CD14-positive monocyte (primary cell): ENCODE results near the gene DMBX1. TPM values are rescaled to one million over a fixed set of nuclear protein-coding genes. Genes with fewer than 3 reads are reported as not detected.

Experiments
- DNase-seq, 3 donors: peaks; one replicate each; pipeline ENCODE4 v3.0.0-alpha.2; 2011 to 2022
- H2AFZ ChIP-seq: 2 replicates; pipeline ENCODE4 v1.6.0; 2012; ENCODE audit warnings: mild to moderate bottlenecking, low read depth, low read length, inconsistent platforms; ENCODE audit not compliant: insufficient read depth, poor library complexity, severe bottlenecking
- H3K27ac ChIP-seq, 2 donors: 1 replicate in 1 of 2; 2 replicates in 1 of 2; pipeline ENCODE4 v1.5.1; 2012 to 2013; ENCODE audit warnings: low read length in 2 of 2, control low read depth in 1 of 2, inconsistent platforms in 1 of 2, low read depth in 1 of 2, mild to moderate bottlenecking in 1 of 2
- H3K27me3 ChIP-seq, 2 donors: one replicate each; pipeline versions ENCODE4 v1.6.0 to v1.6.1; 2011 to 2013; ENCODE audit warnings: low read length in 2 of 2; ENCODE audit not compliant: control insufficient read depth in 2 of 2, insufficient read depth in 2 of 2
- H3K36me3 ChIP-seq, 2 donors: replicated peaks in 1 of 2; 1 replicate in 1 of 2; 2 replicates in 1 of 2; pipeline versions ENCODE4 v1.5.1 to v1.6.1; 2012 to 2013; ENCODE audit warnings: low read length in 2 of 2, control low read depth in 1 of 2, inconsistent platforms in 1 of 2, mild to moderate bottlenecking in 1 of 2; ENCODE audit not compliant: insufficient read depth in 2 of 2, control insufficient read depth in 1 of 2
- H3K4me1 ChIP-seq, 2 donors: 1 replicate in 1 of 2; 2 replicates in 1 of 2; pipeline versions ENCODE4 v1.5.1 to v1.6.1; 2012 to 2013; ENCODE audit warnings: low read length in 2 of 2, control low read depth in 1 of 2, inconsistent platforms in 1 of 2, mild to moderate bottlenecking in 1 of 2, moderate library complexity in 1 of 2; ENCODE audit not compliant: insufficient read depth in 2 of 2, control insufficient read depth in 1 of 2
- H3K4me2 ChIP-seq: replicated peaks from 2 replicates; pipeline ENCODE3; 2012; ENCODE audit warnings: low read length, moderate library complexity, mild to moderate bottlenecking; ENCODE audit not compliant: poor library complexity, severe bottlenecking; ENCODE audit errors: extremely low read depth
- H3K4me3 ChIP-seq, 3 experiments: fragments of 200-600 bp in 1 of 3; sonication (generic) in 1 of 3; replicated peaks in 1 of 3; 1 replicate in 2 of 3; 2 replicates in 1 of 3; pipeline ENCODE4 v1.5.1; 2011 to 2013; ENCODE audit warnings: low read length in 3 of 3, mild to moderate bottlenecking in 3 of 3, control low read depth in 2 of 3, low read depth in 2 of 3, inconsistent platforms in 1 of 3, moderate library complexity in 1 of 3
- H3K79me2 ChIP-seq: 2 replicates; pipeline ENCODE4 v1.6.0; 2012; ENCODE audit warnings: mild to moderate bottlenecking, control low read depth, inconsistent platforms, low read length, moderate library complexity; ENCODE audit not compliant: insufficient read depth
- H3K9ac ChIP-seq: 2 replicates; pipeline ENCODE4 v1.6.0; 2017; ENCODE audit warnings: low read length, mild to moderate bottlenecking; ENCODE audit not compliant: insufficient read depth, poor library complexity, severe bottlenecking
- H3K9me3 ChIP-seq, 2 donors: replicated peaks in 1 of 2; 1 replicate in 1 of 2; 2 replicates in 1 of 2; pipeline versions ENCODE4 v1.5.1 to v1.6.1; 2012 to 2013; ENCODE audit warnings: low read length in 2 of 2, control low read depth in 1 of 2; ENCODE audit not compliant: control insufficient read depth in 1 of 2, insufficient read depth in 1 of 2
- H4K20me1 ChIP-seq: 2 replicates; pipeline ENCODE4 v1.6.0; 2012; ENCODE audit warnings: mild to moderate bottlenecking, low read length, control low read depth, moderate library complexity; ENCODE audit not compliant: insufficient read depth
- H3K27ac Mint-ChIP-seq, 7 donors: one replicate each; pipeline ENCODE4 v1.8.0; 2020; ENCODE audit warnings: mild to moderate bottlenecking in 7 of 7, mixed read lengths in 7 of 7, moderate library complexity in 6 of 7, inconsistent platforms in 2 of 7
- H3K27me3 Mint-ChIP-seq, 3 donors: one replicate each; pipeline ENCODE4 v1.8.0; 2021 to 2022; ENCODE audit warnings: low read depth in 3 of 3, mild to moderate bottlenecking in 3 of 3, mixed read lengths in 3 of 3, moderate library complexity in 3 of 3, inconsistent platforms in 1 of 3
- H3K36me3 Mint-ChIP-seq, 2 donors: one replicate each; pipeline ENCODE4 v1.8.0; 2020; ENCODE audit warnings: mixed read lengths in 2 of 2, inconsistent platforms in 1 of 2, mild to moderate bottlenecking in 1 of 2
- H3K4me1 Mint-ChIP-seq: one replicate; pipeline ENCODE4 v1.8.0; 2020; ENCODE audit warnings: mild to moderate bottlenecking, mixed read lengths
- H3K4me3 Mint-ChIP-seq, 2 donors: one replicate each; pipeline ENCODE4 v1.8.0; 2020; ENCODE audit warnings: mild to moderate bottlenecking in 2 of 2, mixed read lengths in 2 of 2, moderate library complexity in 1 of 2
- H3K9me3 Mint-ChIP-seq, 7 donors: one replicate each; pipeline ENCODE4 v1.8.0; 2020 to 2022; ENCODE audit warnings: mixed read lengths in 7 of 7, mild to moderate bottlenecking in 6 of 7, moderate library complexity in 6 of 7, inconsistent platforms in 2 of 7
- WGBS: methylation state at CpG from one replicate; pipeline ENCODE4 v1.1.5; 2013; ENCODE audit warnings: missing lambda C conversion rate; ENCODE audit not compliant: insufficient coverage; 5-methylcytosine and 5-hydroxymethylcytosine counted together
- intact Hi-C, 2 donors: fragments of 100-400 bp; cut with micrococcal nuclease; formaldehyde crosslinking; loops; one replicate each; pipeline versions ENCODE4 v1.15.0 to v1.15.1; 2023
- polyA plus RNA-seq, 3 donors: library from polyadenylated mRNA; depleted of rRNA in 1 of 3; unstranded in 2 of 3; stranded (reverse) in 1 of 3; fragments of 300-500 nt in 2 of 3; fragments of >200 nt in 1 of 3; fragmentation: Illumina TruSeq in 2 of 3; gene quantifications; 1 replicate in 2 of 3; 2 replicates in 1 of 3; pipeline ENCODE4 v1.2.3, GENCODE V29; 2012 to 2021
- TF ChIP-seq, protein P1 (sequence below): fragments of 200-600 bp; IDR thresholded peaks from one replicate; pipeline ENCODE4 v1.8.0; 2022; ENCODE audit warnings: antibody characterized with exemption, mild to moderate bottlenecking

The DMBX1 gene
- polyA plus RNA-seq, 3 donors: not detected

GRCh38 chr1:46466477-46467182 lies 23.0 kb upstream of the DMBX1 start:
- Histone ChIP-seq H3K27ac (no peak overlapping the region), H3K9ac (peak overlapping the region; percentile 21), H3K79me2 (no peaks in the 10 kb centered on the region), H3K36me3 (no peaks in the 10 kb centered on the region), H3K4me2 (peak overlapping the region; percentile 77), H3K27me3 (peaks cover 28 to 84% of the 10 kb centered on the region in 2 donors), H3K4me1 (peaks cover 9 to 14% of the 10 kb centered on the region in 2 donors), H3K4me3 (peak overlapping the region; percentile 20 to 68 (median 31)), H2AFZ (peak overlapping the region; percentile 75), H3K9me3 (peaks cover 0 to 6% of the 10 kb centered on the region in 2 donors), H4K20me1 (no peaks in the 10 kb centered on the region)
- Mint-ChIP-seq H3K4me1 (peaks cover 11% of the 10 kb centered on the region), H3K4me3 (peak overlapping the region; percentile 71 to 90), H3K9me3 (peaks cover 0 to 3% (median 0%) of the 10 kb centered on the region in 7 donors), H3K27me3 (peaks cover 62 to 80% (median 68%) of the 10 kb centered on the region in 3 donors), H3K36me3 (peaks cover 0 to 8% of the 10 kb centered on the region in 2 donors), H3K27ac (no peak overlapping the region)
- 3% methylated on average over 84 of the region's 84 CpGs for WGBS
- no peak for DNase-seq
- intact Hi-C loops: no loop called here
- TF ChIP-seq, protein P1, sequence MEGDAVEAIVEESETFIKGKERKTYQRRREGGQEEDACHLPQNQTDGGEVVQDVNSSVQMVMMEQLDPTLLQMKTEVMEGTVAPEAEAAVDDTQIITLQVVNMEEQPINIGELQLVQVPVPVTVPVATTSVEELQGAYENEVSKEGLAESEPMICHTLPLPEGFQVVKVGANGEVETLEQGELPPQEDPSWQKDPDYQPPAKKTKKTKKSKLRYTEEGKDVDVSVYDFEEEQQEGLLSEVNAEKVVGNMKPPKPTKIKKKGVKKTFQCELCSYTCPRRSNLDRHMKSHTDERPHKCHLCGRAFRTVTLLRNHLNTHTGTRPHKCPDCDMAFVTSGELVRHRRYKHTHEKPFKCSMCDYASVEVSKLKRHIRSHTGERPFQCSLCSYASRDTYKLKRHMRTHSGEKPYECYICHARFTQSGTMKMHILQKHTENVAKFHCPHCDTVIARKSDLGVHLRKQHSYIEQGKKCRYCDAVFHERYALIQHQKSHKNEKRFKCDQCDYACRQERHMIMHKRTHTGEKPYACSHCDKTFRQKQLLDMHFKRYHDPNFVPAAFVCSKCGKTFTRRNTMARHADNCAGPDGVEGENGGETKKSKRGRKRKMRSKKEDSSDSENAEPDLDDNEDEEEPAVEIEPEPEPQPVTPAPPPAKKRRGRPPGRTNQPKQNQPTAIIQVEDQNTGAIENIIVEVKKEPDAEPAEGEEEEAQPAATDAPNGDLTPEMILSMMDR: no peak

DNA sequence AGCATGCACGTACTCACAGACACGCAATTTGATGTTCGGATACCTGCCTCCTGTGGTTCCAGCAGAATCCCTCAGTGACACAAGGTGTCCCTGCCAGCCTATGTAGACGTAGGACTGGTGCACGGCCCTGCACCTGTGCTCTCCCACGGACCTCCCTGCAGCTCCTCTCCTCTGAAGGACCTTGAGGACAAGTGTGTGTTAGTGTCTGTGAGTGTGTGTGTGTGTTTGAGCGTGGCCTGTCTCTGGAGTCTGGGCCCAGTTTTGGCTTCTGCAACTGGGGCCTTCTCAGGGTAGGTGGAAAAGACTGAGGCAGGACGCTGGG lies 22.5 kb upstream of the DMBX1 start:
- no peak for DNase-seq
- no peak overlapping the region for H3K27ac Mint-ChIP-seq
- H4K20me1 ChIP-seq: no peaks in the 10 kb centered on the region
- no peak overlapping the region for H3K9ac ChIP-seq
- H3K79me2 ChIP-seq: no peaks in the 10 kb centered on the region
- peak overlapping the region; percentile 71 to 90 for H3K4me3 Mint-ChIP-seq
- intact Hi-C loops: no loop called here
- peak overlapping the region; percentile 77 for H3K4me2 ChIP-seq
- peak overlapping the region; percentile 75 for H2AFZ ChIP-seq
- peaks cover 58 to 75% (median 64%) of the 10 kb centered on the region in 3 donors for H3K27me3 Mint-ChIP-seq
- TF ChIP-seq, protein P1: no peak
- H3K4me1 ChIP-seq: peaks cover 9 to 14% of the 10 kb centered on the region in 2 donors
- WGBS: 59% methylated on average over 7 of the region's 8 CpGs
- peaks cover 11% of the 10 kb centered on the region for H3K4me1 Mint-ChIP-seq
- H3K4me3 ChIP-seq: peak overlapping the region in 1 of 3 experiments; percentile 68
- peaks cover 0 to 3% (median 0%) of the 10 kb centered on the region in 7 donors for H3K9me3 Mint-ChIP-seq
- no peaks in the 10 kb centered on the region for H3K36me3 ChIP-seq
- no peak overlapping the region for H3K27ac ChIP-seq
- peaks cover 0 to 8% of the 10 kb centered on the region in 2 donors for H3K36me3 Mint-ChIP-seq
- peaks cover 28 to 83% of the 10 kb centered on the region in 2 donors for H3K27me3 ChIP-seq
- H3K9me3 ChIP-seq: peaks cover 0 to 6% of the 10 kb centered on the region in 2 donors
